ENCODE results near the gene GSTP1.
A peak's percentile ranks its signal among the peaks of the same experiment; 100 is the strongest.

Gene GSTP1

GRCh38 chr11:67630228-67630942 is 46.8 kb downstream of the GSTP1 start:
- Histone ChIP-seq H3K79me1 (replicated peaks; ENCODE audit: low read length, poor library complexity, severe bottlenecking) (no peaks in the 10 kb centered on the region), H3K36me3 (ENCODE audit: control insufficient read depth in 1 of 2, insufficient read depth in 2 of 2, low read depth in 1 of 2, low read length in 2 of 2) (peaks cover 0 to 20% of the 10 kb centered on the region in 2 experiments), H3K27me3 (ENCODE audit: control insufficient read depth in 1 of 2, insufficient read depth in 1 of 2, low read length in 2 of 2) (peaks cover 5 to 20% of the 10 kb centered on the region in 2 experiments), H3K14ac (ENCODE audit: low read length in 2 of 2) (peak overlapping the region in 1 of 2 experiments; percentile 29), H4K91ac (ENCODE audit: low read length) (peak overlapping the region; percentile 65), H3K4me3 (ENCODE audit: insufficient read depth in 1 of 2, low read depth in 1 of 2, low read length in 2 of 2) (peak overlapping the region; percentile 62 to 82), H3K4me1 (ENCODE audit: control insufficient read depth, insufficient read depth, low read depth, low read length) (peaks cover 21% of the 10 kb centered on the region), H3K9ac (ENCODE audit: low read length) (peak overlapping the region; percentile 82), H2BK12ac (ENCODE audit: low read length in 2 of 2) (peak overlapping the region in 1 of 2 experiments; percentile 95), H2BK5ac (ENCODE audit: low read depth, low read length, poor library complexity, severe bottlenecking) (peak overlapping the region; percentile 39), H2BK15ac (ENCODE audit: low read depth, poor library complexity, severe bottlenecking) (peak overlapping the region; percentile 15), H3K9me3 (ENCODE audit: control insufficient read depth, low read length) (no peaks in the 10 kb centered on the region), H3K4me2 (ENCODE audit: low read length, poor library complexity, severe bottlenecking) (peak overlapping the region; percentile 73), H2AK5ac (ENCODE audit: low read length, severe bottlenecking) (peak overlapping the region; percentile 47), H4K8ac (ENCODE audit: low read length) (peak overlapping the region; percentile 71), H2BK120ac (ENCODE audit: low read depth, low read length) (no peak overlapping the region), H3K27ac (ENCODE audit: low read length, poor library complexity, severe bottlenecking) (peak overlapping the region; percentile 69), H2AFZ (ENCODE audit: low read depth, low read length) (peak overlapping the region; percentile 97), H3K4ac (ENCODE audit: low read depth in 1 of 2, low read length in 2 of 2) (peak overlapping the region in 1 of 2 experiments; percentile 22), H3K18ac (ENCODE audit: low read depth in 1 of 2, low read length in 2 of 2) (peak overlapping the region; percentile 26 to 79), H3K23ac (ENCODE audit: low read length in 2 of 2) (no peak overlapping the region)
- DNase-seq: peak; percentile 97
- WGBS: under 1% methylated on average over 39 of the region's 70 CpGs

- peak overlapping the region; percentile 46 for H3K27ac ChIP-seq (ENCODE audit: low read length, poor library complexity, severe bottlenecking)
- peak overlapping the region; percentile 12 to 95 for H2BK12ac ChIP-seq (ENCODE audit: low read length in 2 of 2)
- peak overlapping the region; percentile 62 to 82 for H3K4me3 ChIP-seq (ENCODE audit: insufficient read depth in 1 of 2, low read depth in 1 of 2, low read length in 2 of 2)
- H2BK120ac ChIP-seq (ENCODE audit: low read depth, low read length): no peak overlapping the region
- DNase-seq: no peak
- H3K23ac ChIP-seq (ENCODE audit: low read length in 2 of 2): no peak overlapping the region
- H3K18ac ChIP-seq (ENCODE audit: low read depth in 1 of 2, low read length in 2 of 2): peak overlapping the region; percentile 17 to 79
- H3K9me3 ChIP-seq (ENCODE audit: control insufficient read depth, low read length): no peaks in the 10 kb centered on the region
- H4K8ac ChIP-seq (ENCODE audit: low read length): peak overlapping the region; percentile 71
- peaks cover 5 to 20% of the 10 kb centered on the region in 2 experiments for H3K27me3 ChIP-seq (ENCODE audit: control insufficient read depth in 1 of 2, insufficient read depth in 1 of 2, low read length in 2 of 2)
- H2BK5ac ChIP-seq (ENCODE audit: low read depth, low read length, poor library complexity, severe bottlenecking): no peak overlapping the region
- H2AK5ac ChIP-seq (ENCODE audit: low read length, severe bottlenecking): peak overlapping the region; percentile 60
- peaks cover 0 to 20% of the 10 kb centered on the region in 2 experiments for H3K36me3 ChIP-seq (ENCODE audit: control insufficient read depth in 1 of 2, insufficient read depth in 2 of 2, low read depth in 1 of 2, low read length in 2 of 2)
- H3K14ac ChIP-seq (ENCODE audit: low read length in 2 of 2): peak overlapping the region in 1 of 2 experiments; percentile 13
- H3K4me2 ChIP-seq (ENCODE audit: low read length, poor library complexity, severe bottlenecking): peak overlapping the region; percentile 73
- WGBS: 70% methylated on average over 11 of the region's 16 CpGs
- H2AFZ ChIP-seq (ENCODE audit: low read depth, low read length): peak overlapping the region; percentile 97
- H3K79me1 ChIP-seq (replicated peaks; ENCODE audit: low read length, poor library complexity, severe bottlenecking): no peaks in the 10 kb centered on the region
- H4K91ac ChIP-seq (ENCODE audit: low read length): peak overlapping the region; percentile 65
- peaks cover 21% of the 10 kb centered on the region for H3K4me1 ChIP-seq (ENCODE audit: control insufficient read depth, insufficient read depth, low read depth, low read length)
- H3K4ac ChIP-seq (ENCODE audit: low read depth in 1 of 2, low read length in 2 of 2): peak overlapping the region in 1 of 2 experiments; percentile 22
- H3K9ac ChIP-seq (ENCODE audit: low read length): peak overlapping the region; percentile 82
- no peak overlapping the region for H2BK15ac ChIP-seq (ENCODE audit: low read depth, poor library complexity, severe bottlenecking)
Measured at GRCh38 chr11:67630943-67631331, 47.3 kb downstream of the GSTP1 start.

- Histone ChIP-seq H3K9ac (ENCODE audit: low read length) (peak overlapping the region; percentile 82), H2AFZ (ENCODE audit: low read depth, low read length) (no peak overlapping the region), H3K4ac (ENCODE audit: low read depth in 1 of 2, low read length in 2 of 2) (no peak overlapping the region), H3K27me3 (ENCODE audit: control insufficient read depth in 1 of 2, insufficient read depth in 1 of 2, low read length in 2 of 2) (peaks cover 5 to 20% of the 10 kb centered on the region in 2 experiments), H3K23ac (ENCODE audit: low read length in 2 of 2) (no peak overlapping the region), H4K8ac (ENCODE audit: low read length) (peak overlapping the region; percentile 60), H3K79me1 (replicated peaks; ENCODE audit: low read length, poor library complexity, severe bottlenecking) (no peaks in the 10 kb centered on the region), H3K27ac (ENCODE audit: low read length, poor library complexity, severe bottlenecking) (no peak overlapping the region), H3K14ac (ENCODE audit: low read length in 2 of 2) (no peak overlapping the region), H3K9me3 (ENCODE audit: control insufficient read depth, low read length) (no peaks in the 10 kb centered on the region), H3K4me1 (ENCODE audit: control insufficient read depth, insufficient read depth, low read depth, low read length) (peaks cover 21% of the 10 kb centered on the region), H3K4me2 (ENCODE audit: low read length, poor library complexity, severe bottlenecking) (no peak overlapping the region), H2AK5ac (ENCODE audit: low read length, severe bottlenecking) (peak overlapping the region; percentile 60), H3K36me3 (ENCODE audit: control insufficient read depth in 1 of 2, insufficient read depth in 2 of 2, low read depth in 1 of 2, low read length in 2 of 2) (peaks cover 0 to 17% of the 10 kb centered on the region in 2 experiments), H2BK15ac (ENCODE audit: low read depth, poor library complexity, severe bottlenecking) (no peak overlapping the region), H3K18ac (ENCODE audit: low read depth in 1 of 2, low read length in 2 of 2) (peak overlapping the region in 1 of 2 experiments; percentile 79), H2BK12ac (ENCODE audit: low read length in 2 of 2) (peak overlapping the region in 1 of 2 experiments; percentile 12), H3K4me3 (ENCODE audit: insufficient read depth in 1 of 2, low read depth in 1 of 2, low read length in 2 of 2) (peak overlapping the region in 1 of 2 experiments; percentile 82), H2BK5ac (ENCODE audit: low read depth, low read length, poor library complexity, severe bottlenecking) (no peak overlapping the region), H2BK120ac (ENCODE audit: low read depth, low read length) (no peak overlapping the region), H4K91ac (ENCODE audit: low read length) (peak overlapping the region; percentile 32)
- DNase-seq: no peak
- 88% methylated on average over 6 of the region's 7 CpGs for WGBS
Measured at GRCh38 chr11:67631411-67631810, 47.8 kb downstream of the GSTP1 start.

- Histone ChIP-seq H3K4me3 (ENCODE audit: insufficient read depth in 1 of 2, low read depth in 1 of 2, low read length in 2 of 2) (no peak overlapping the region), H4K8ac (ENCODE audit: low read length) (peak overlapping the region; percentile 27), H2AFZ (ENCODE audit: low read depth, low read length) (no peak overlapping the region), H3K4ac (ENCODE audit: low read depth in 1 of 2, low read length in 2 of 2) (no peak overlapping the region), H2BK15ac (ENCODE audit: low read depth, poor library complexity, severe bottlenecking) (no peak overlapping the region), H2BK5ac (ENCODE audit: low read depth, low read length, poor library complexity, severe bottlenecking) (no peak overlapping the region), H3K9me3 (ENCODE audit: control insufficient read depth, low read length) (no peaks in the 10 kb centered on the region), H3K18ac (ENCODE audit: low read depth in 1 of 2, low read length in 2 of 2) (no peak overlapping the region), H3K27me3 (ENCODE audit: control insufficient read depth in 1 of 2, insufficient read depth in 1 of 2, low read length in 2 of 2) (peaks cover 5 to 23% of the 10 kb centered on the region in 2 experiments), H3K14ac (ENCODE audit: low read length in 2 of 2) (no peak overlapping the region), H3K9ac (ENCODE audit: low read length) (no peak overlapping the region), H3K79me1 (replicated peaks; ENCODE audit: low read length, poor library complexity, severe bottlenecking) (no peaks in the 10 kb centered on the region), H2AK5ac (ENCODE audit: low read length, severe bottlenecking) (no peak overlapping the region), H3K27ac (ENCODE audit: low read length, poor library complexity, severe bottlenecking) (no peak overlapping the region), H2BK120ac (ENCODE audit: low read depth, low read length) (no peak overlapping the region), H3K36me3 (ENCODE audit: control insufficient read depth in 1 of 2, insufficient read depth in 2 of 2, low read depth in 1 of 2, low read length in 2 of 2) (peaks cover 0 to 16% of the 10 kb centered on the region in 2 experiments), H3K4me2 (ENCODE audit: low read length, poor library complexity, severe bottlenecking) (no peak overlapping the region), H4K91ac (ENCODE audit: low read length) (no peak overlapping the region), H3K23ac (ENCODE audit: low read length in 2 of 2) (no peak overlapping the region), H2BK12ac (ENCODE audit: low read length in 2 of 2) (no peak overlapping the region), H3K4me1 (ENCODE audit: control insufficient read depth, insufficient read depth, low read depth, low read length) (peaks cover 21% of the 10 kb centered on the region)
- 87% methylated on average over 2 of the region's 2 CpGs for WGBS
- no peak for DNase-seq
Measured at GRCh38 chr11:67631853-67632174, 48.2 kb downstream of the GSTP1 start.
